ENCODE results near the gene CARMIL1.
"Not testable (repeated sequence)": the region's sequence is repeated elsewhere in the genome, so short reads cannot be mapped to it uniquely, and the experiment has no call there.

The CARMIL1 gene

GRCh38 chr6:25414755-25415154 lies 135.6 kb downstream of the CARMIL1 start:
- no peak for DNase-seq

GRCh38 chr6:25415274-25415673 lies 136.1 kb downstream of the CARMIL1 start:
- no peak for DNase-seq

GRCh38 chr6:25415701-25416100 lies 136.5 kb downstream of the CARMIL1 start:
- DNase-seq: no peak

- DNase-seq: no peak
Observed at GRCh38 chr6:25417046-25417605, 138.0 kb downstream of the CARMIL1 start.

- peak; percentile 35 for DNase-seq
Observed at GRCh38 chr6:25418454-25419052, 139.4 kb downstream of the CARMIL1 start.

- no peak for DNase-seq
Observed at GRCh38 chr6:25419879-25420278, 140.7 kb downstream of the CARMIL1 start.

- no peak for DNase-seq
Observed at GRCh38 chr6:25423358-25423757, 144.2 kb downstream of the CARMIL1 start.

- no peak for DNase-seq
Observed at GRCh38 chr6:25424303-25424702, 145.1 kb downstream of the CARMIL1 start.

- DNase-seq: no peak
Observed at GRCh38 chr6:25427549-25427948, 148.4 kb downstream of the CARMIL1 start.

- no peak for DNase-seq
Observed at GRCh38 chr6:25428758-25429317, 149.7 kb downstream of the CARMIL1 start.

GRCh38 chr6:25431306-25431974 lies 152.3 kb downstream of the CARMIL1 start:
- no peak for DNase-seq

- no peak for DNase-seq
Observed at GRCh38 chr6:25431975-25432307, 152.8 kb downstream of the CARMIL1 start.

GRCh38 chr6:25434921-25435320 lies 155.7 kb downstream of the CARMIL1 start:
- no peak for DNase-seq

GRCh38 chr6:25435416-25435985 lies 156.3 kb downstream of the CARMIL1 start:
- DNase-seq: no peak

GRCh38 chr6:25436760-25437159 lies 157.6 kb downstream of the CARMIL1 start:
- DNase-seq: no peak

GRCh38 chr6:25439368-25439767 lies 160.2 kb downstream of the CARMIL1 start:
- DNase-seq: no peak

- DNase-seq: no peak
Observed at GRCh38 chr6:25441663-25442270, 162.6 kb downstream of the CARMIL1 start.

- no peak for DNase-seq
Observed at GRCh38 chr6:25442898-25443297, 163.7 kb downstream of the CARMIL1 start.

- not testable (repeated sequence) for DNase-seq
Observed at GRCh38 chr6:25444521-25444920, 165.3 kb downstream of the CARMIL1 start.

GRCh38 chr6:25446830-25447569 lies 167.8 kb downstream of the CARMIL1 start:
- no peak for DNase-seq

- DNase-seq: no peak
Observed at GRCh38 chr6:25447570-25447929, 168.4 kb downstream of the CARMIL1 start.

GRCh38 chr6:25448965-25449538 lies 169.9 kb downstream of the CARMIL1 start:
- DNase-seq: no peak

GRCh38 chr6:25449774-25450173 lies 170.6 kb downstream of the CARMIL1 start:
- no peak for DNase-seq

Data from fibroblast of skin of right biceps (primary cell).